Measurements from ENCODE around the gene IRAK2.

GRCh38 chr3:10206166-10206511 lies 41.4 kb downstream of the IRAK2 start:
- TF ChIP-seq CTCF (IDR thresholded peaks at IDR 0.05), result no peak
- no peak for TF ChIP-seq EP300 (IDR thresholded peaks at IDR 0.05)
- TF ChIP-seq POLR2A (IDR thresholded peaks at IDR 0.05), result no peak
